Endothelial cell of umbilical vein (primary cell): Measurements from ENCODE around the gene LRRC71.

Experiments used
- CTCF ChIP-seq, 2 donors: IDR thresholded peaks; 1 replicate in 1 of 2; 2 replicates in 1 of 2; pipeline ENCODE4 v1.5.1; 2011; ENCODE audit warnings: low read length in 2 of 2, mild to moderate bottlenecking in 2 of 2, moderate library complexity in 2 of 2, control low read depth in 1 of 2, inconsistent platforms in 1 of 2, low read depth in 1 of 2; ENCODE audit not compliant: insufficient read depth in 1 of 2; ENCODE audit errors: extremely low read depth in 1 of 2
- EZH2 ChIP-seq: IDR thresholded peaks from 2 replicates; pipeline ENCODE4 v1.6.1; 2012; ENCODE audit warnings: borderline replicate concordance, low read depth, mild to moderate bottlenecking, moderate library complexity, low read length, inconsistent platforms; ENCODE audit not compliant: severe bottlenecking
- FOS ChIP-seq: IDR thresholded peaks from 2 replicates; pipeline ENCODE4 v1.6.1; 2011; ENCODE audit warnings: mild to moderate bottlenecking, low read length, moderate library complexity, borderline replicate concordance; ENCODE audit not compliant: insufficient read depth
- GATA2 ChIP-seq: IDR thresholded peaks from 2 replicates; pipeline ENCODE4 v1.7.0; 2011; ENCODE audit warnings: low read depth, mild to moderate bottlenecking, moderate library complexity, mixed read lengths, low read length; ENCODE audit not compliant: insufficient read length, insufficient read depth
- MYC ChIP-seq: IDR thresholded peaks from one replicate; pipeline ENCODE4 v1.6.1; 2011; ENCODE audit warnings: mild to moderate bottlenecking, low read depth, low read length
- POLR2A ChIP-seq: IDR thresholded peaks from 2 replicates; pipeline ENCODE4 v1.6.1; 2012; ENCODE audit warnings: low read depth, mild to moderate bottlenecking, control low read depth, low read length
- POLR2AphosphoS5 ChIP-seq: IDR thresholded peaks from 2 replicates; pipeline ENCODE4 v1.6.1; 2012; ENCODE audit warnings: low read depth, mild to moderate bottlenecking, control low read depth, low read length, moderate library complexity; ENCODE audit not compliant: insufficient read depth

GRCh38 chr1:156877433-156878170 is 42.8 kb upstream of the LRRC71 start:
- TF ChIP-seq POLR2A (no peak), CTCF (IDR thresholded peaks at IDR 0.05; ENCODE audit: extremely low read depth in 1 of 2, insufficient read depth in 1 of 2, low read depth in 1 of 2, low read length in 2 of 2) (no peak), EZH2 (no peak), MYC (no peak), POLR2AphosphoS5 (no peak), FOS (no peak), GATA2 (no peak)
